T-cell (primary cell): ENCODE data around the gene ASB8. TPM values are rescaled to one million over a fixed set of nuclear protein-coding genes. Genes with fewer than 3 reads are reported as not detected.

Source experiments
- ATAC-seq, 4 experiments: fragments of 200-7000 bp in 3 of 4; fragments of 150-1000 bp in 1 of 4; cut with Tn5 transposase; replicated peaks in 1 of 4; 1 replicate in 3 of 4; 2 replicates in 1 of 4; pipeline ENCODE4 v1.10.0; 2021; ENCODE audit warnings: moderate library complexity in 3 of 4, mild to moderate bottlenecking in 2 of 4, moderate number of reproducible peaks in 1 of 4
- CTCF ChIA-PET, 2 donors: fragments of 300-600 bp; sonication (Branson Sonifier 250); formaldehyde crosslinking; loops; one replicate each; lab custom pipeline; 2022; ENCODE audit warnings: antibody characterized with exemption in 2 of 2; lab: Charles Lee
- POLR2A ChIA-PET, 2 donors: fragments of 300-600 bp; sonication (Branson Sonifier 250); formaldehyde crosslinking; loops; one replicate each; lab custom pipeline; 2022; ENCODE audit warnings: antibody characterized with exemption in 2 of 2; lab: Charles Lee
- DNase-seq, 35 experiments: peaks; one replicate each; pipeline versions ENCODE4 v3.0.0 to v3.0.0-alpha.2; 2013 to 2023
- H3K27ac ChIP-seq: one replicate; pipeline ENCODE4 v1.5.1; 2013; ENCODE audit warnings: low read length
- H3K27me3 ChIP-seq, 2 experiments: replicated peaks in 1 of 2; 1 replicate in 1 of 2; 2 replicates in 1 of 2; pipeline versions ENCODE4 v1.6.1 to v1.7.0; 2013; ENCODE audit warnings: low read length in 1 of 2, mixed read lengths in 1 of 2; ENCODE audit not compliant: control insufficient read depth in 2 of 2, insufficient read depth in 2 of 2; ENCODE audit errors: extremely low read depth in 1 of 2
- H3K36me3 ChIP-seq, 2 donors: 1 replicate in 1 of 2; 2 replicates in 1 of 2; pipeline versions ENCODE4 v1.6.1 to v1.7.0; 2013; ENCODE audit warnings: low read length in 1 of 2; ENCODE audit not compliant: control insufficient read depth in 2 of 2, insufficient read depth in 1 of 2; ENCODE audit errors: extremely low read depth in 1 of 2
- H3K4me1 ChIP-seq, 2 experiments: 1 replicate in 1 of 2; 2 replicates in 1 of 2; pipeline versions ENCODE4 v1.6.1 to v1.7.0; 2013; ENCODE audit warnings: low read length in 2 of 2, mixed read lengths in 1 of 2; ENCODE audit not compliant: insufficient read depth in 2 of 2, control insufficient read depth in 1 of 2; ENCODE audit errors: extremely low read depth in 1 of 2
- H3K4me3 ChIP-seq, 2 donors: 1 replicate in 1 of 2; 2 replicates in 1 of 2; pipeline versions ENCODE4 v1.5.1 to v1.7.0; 2013; ENCODE audit warnings: mild to moderate bottlenecking in 2 of 2, low read length in 1 of 2, moderate library complexity in 1 of 2; ENCODE audit not compliant: control insufficient read depth in 1 of 2; ENCODE audit errors: extremely low read depth in 1 of 2
- H3K9me3 ChIP-seq: 2 replicates; pipeline ENCODE4 v1.7.0; 2013
- H3K27ac Mint-ChIP-seq, 2 donors: one replicate each; pipeline ENCODE4 v1.8.0; 2020 to 2021; ENCODE audit warnings: mild to moderate bottlenecking in 2 of 2, mixed read lengths in 2 of 2
- H3K27me3 Mint-ChIP-seq, 2 donors: one replicate each; pipeline ENCODE4 v1.8.0; 2021 to 2022; ENCODE audit warnings: mixed read lengths in 2 of 2
- H3K36me3 Mint-ChIP-seq: one replicate; pipeline ENCODE4 v1.8.0; 2021; ENCODE audit warnings: mixed read lengths
- H3K4me1 Mint-ChIP-seq, 3 donors: one replicate each; pipeline ENCODE4 v1.8.0; 2020 to 2022; ENCODE audit warnings: mixed read lengths in 3 of 3, mild to moderate bottlenecking in 1 of 3
- H3K4me3 Mint-ChIP-seq, 3 donors: one replicate each; pipeline ENCODE4 v1.8.0; 2020 to 2022; ENCODE audit warnings: mild to moderate bottlenecking in 3 of 3, mixed read lengths in 3 of 3, moderate library complexity in 3 of 3
- H3K9me3 Mint-ChIP-seq, 3 donors: one replicate each; pipeline ENCODE4 v1.8.0; 2020 to 2022; ENCODE audit warnings: mixed read lengths in 3 of 3
- WGBS: methylation state at CpG from one replicate; pipeline ENCODE4 v1.1.5; 2013; ENCODE audit warnings: missing lambda C conversion rate; ENCODE audit not compliant: insufficient coverage; 5-methylcytosine and 5-hydroxymethylcytosine counted together
- total RNA-seq, 35 experiments: library from RNA in 6 of 35; stranded (reverse) in 6 of 35; fragments of 120-200 nt in 1 of 35; gene quantifications; one replicate each; pipeline versions ENCODE4 v1.2.1 to v1.2.4 and lab custom pipeline; 2013 to 2026

The ASB8 gene
- total RNA-seq, 5 donors from 2014 or later (not counting 1 experiment from before 2014, with no cell fraction given) = 50.0 to 59.7 (median 58.9) TPM

GRCh38 chr12:48185181-48185919, 28.0 kb upstream of the ASB8 start:
- DNase-seq (no peak), ATAC-seq (no peak)
- 95% methylated on average over 3 of the region's 10 CpGs for WGBS
- Histone ChIP-seq H3K4me1 (peaks cover 5 to 21% of the 10 kb centered on the region in 2 experiments), H3K27me3 (peaks cover 21 to 35% of the 10 kb centered on the region in 2 experiments), H3K27ac (no peak overlapping the region), H3K9me3 (no peaks in the 10 kb centered on the region), H3K36me3 (no peaks in the 10 kb centered on the region), H3K4me3 (no peak overlapping the region)
- H3K4me3 Mint-ChIP-seq = peak overlapping the region; percentile 77 to 93 (median 92)
- CTCF ChIA-PET = interaction anchor here (1.8 to 2.1 kb wide), 3 partner anchors 10 to 14 kb away, joined by 5 to 8 read pairs (median 7); no protein-coding TSS in a partner anchor
- POLR2A ChIA-PET = no interaction called here
- no peak overlapping the region for H3K27ac Mint-ChIP-seq
- H3K27me3 Mint-ChIP-seq = peaks cover 13 to 29% of the 10 kb centered on the region in 2 donors
- no peaks in the 10 kb centered on the region for H3K36me3 Mint-ChIP-seq
- H3K9me3 Mint-ChIP-seq = no peaks in the 10 kb centered on the region
- H3K4me1 Mint-ChIP-seq = peaks cover 15 to 16% (median 15%) of the 10 kb centered on the region in 3 donors

- H3K27ac Mint-ChIP-seq = no peak overlapping the region
These were observed 27.2 kb upstream of the ASB8 start for GRCh38 chr12:48184549-48184922.

GRCh38 chr12:48183876-48184548, 26.7 kb upstream of the ASB8 start:
- Mint-ChIP-seq H3K4me3 (peak overlapping the region; percentile 77 to 93 (median 92)), H3K27me3 (peaks cover 21 to 31% of the 10 kb centered on the region in 2 donors), H3K27ac (no peak overlapping the region), H3K36me3 (no peaks in the 10 kb centered on the region), H3K4me1 (peaks cover 15 to 16% (median 15%) of the 10 kb centered on the region in 3 donors), H3K9me3 (no peaks in the 10 kb centered on the region)
- peaks cover 5 to 21% of the 10 kb centered on the region in 2 experiments for H3K4me1 ChIP-seq
- DNase-seq (peak in 9 of 35 experiments; percentile 10 to 39 (median 20)), ATAC-seq (peak in 3 of 4 experiments; percentile 5 to 13 (median 12))
- H3K9me3 ChIP-seq = no peaks in the 10 kb centered on the region
- 8% methylated on average over 48 of the region's 61 CpGs for WGBS
- ChIA-PET POLR2A (interaction anchor here in 1 of 2 donors (0.6 kb wide), 1 partner anchor 1812 kb away, joined by 4 read pairs; no protein-coding TSS in a partner anchor), CTCF (interaction anchor here (0.6 to 1.8 kb wide), 6 partner anchors 10 to 103 kb away, joined by 3 to 5 read pairs (median 4); no protein-coding TSS in a partner anchor)
- peaks cover 21 to 32% of the 10 kb centered on the region in 2 experiments for H3K27me3 ChIP-seq
- peak overlapping the region; percentile 85 to 91 for H3K4me3 ChIP-seq
- no peak overlapping the region for H3K27ac ChIP-seq
- H3K36me3 ChIP-seq = no peaks in the 10 kb centered on the region

More at GRCh38 chr12:48184549-48184922, 27.2 kb upstream of the ASB8 start:
- peaks cover 15 to 16% (median 15%) of the 10 kb centered on the region in 3 donors for H3K4me1 Mint-ChIP-seq
- peaks cover 17 to 29% of the 10 kb centered on the region in 2 donors for H3K27me3 Mint-ChIP-seq
- no peak for ATAC-seq
- POLR2A ChIA-PET = no interaction called here
- 22% methylated on average over 13 of the region's 20 CpGs for WGBS
- peak overlapping the region; percentile 42 to 91 for H3K4me3 ChIP-seq
- H3K27ac ChIP-seq = no peak overlapping the region
- H3K27me3 ChIP-seq = peaks cover 21 to 32% of the 10 kb centered on the region in 2 experiments
- CTCF ChIA-PET = interaction anchor here (0.9 to 2.1 kb wide), 3 partner anchors 11 to 37 kb away, joined by 4 to 7 read pairs (median 5); no protein-coding TSS in a partner anchor
- peak overlapping the region; percentile 77 to 93 (median 92) for H3K4me3 Mint-ChIP-seq
- H3K36me3 Mint-ChIP-seq = no peaks in the 10 kb centered on the region
- no peaks in the 10 kb centered on the region for H3K36me3 ChIP-seq
- peaks cover 5 to 21% of the 10 kb centered on the region in 2 experiments for H3K4me1 ChIP-seq
- H3K9me3 ChIP-seq = no peaks in the 10 kb centered on the region
- H3K9me3 Mint-ChIP-seq = no peaks in the 10 kb centered on the region
- no peak for DNase-seq

GRCh38 chr12:48183091-48183875, 26.0 kb upstream of the ASB8 start, which contains the start of gene CCDC184:
TSS of gene CCDC184 (plus strand) at chr12:48183644. CDS start at chr12:48184123, 479 bp downstream.
- H3K4me1 Mint-ChIP-seq = peaks cover 15 to 16% (median 15%) of the 10 kb centered on the region in 3 donors
- DNase-seq (peak; percentile 59 to 89 (median 68)), ATAC-seq (peak; percentile 84 to 86 (median 86))
- ChIA-PET CTCF (interaction anchor here (0.5 to 1.5 kb wide), 17 partner anchors 11 to 971 kb away, joined by 3 to 13 read pairs (median 3); partner anchors contain the start of gene ASB8 (in 1 of the 2)), POLR2A (interaction anchor here (0.6 to 1.0 kb wide), 5 partner anchors 9 to 1811 kb away, joined by 3 to 13 read pairs (median 3); partner anchors contain the start of gene SENP1 (in 1 of the 2))
- under 1% methylated on average over 53 of the region's 61 CpGs for WGBS
- peaks cover 28 to 35% of the 10 kb centered on the region in 2 donors for H3K27me3 Mint-ChIP-seq
- H3K9me3 Mint-ChIP-seq = no peaks in the 10 kb centered on the region
- peak within 1 kb of the TSS; percentile 65 to 84 for H3K27ac Mint-ChIP-seq
- Histone ChIP-seq H3K4me3 (peak within 1 kb of the TSS; percentile 85 to 91), H3K27ac (peak within 1 kb of the TSS; percentile 70), H3K9me3 (no peaks in the 10 kb centered on the region), H3K27me3 (peaks cover 21 to 32% of the 10 kb centered on the region in 2 experiments), H3K36me3 (no peaks in the 10 kb centered on the region), H3K4me1 (peaks cover 5 to 21% of the 10 kb centered on the region in 2 experiments)
- peak within 1 kb of the TSS; percentile 92 to 93 (median 93) for H3K4me3 Mint-ChIP-seq
- H3K36me3 Mint-ChIP-seq = no peaks in the 10 kb centered on the region

- WGBS = 0% methylated on average over 1 of the region's 7 CpGs
- ATAC-seq = no peak
These were observed 25.3 kb upstream of the ASB8 start for GRCh38 chr12:48182631-48183030.

More at GRCh38 chr12:48182631-48183030, 25.3 kb upstream of the ASB8 start:
- H3K9me3 ChIP-seq = no peaks in the 10 kb centered on the region
- peaks cover 21 to 32% of the 10 kb centered on the region in 2 experiments for H3K27me3 ChIP-seq
- DNase-seq = peak in 1 of 35 experiments; percentile 31
- peaks cover 5 to 21% of the 10 kb centered on the region in 2 experiments for H3K4me1 ChIP-seq
- H3K27me3 Mint-ChIP-seq = peaks cover 28 to 37% of the 10 kb centered on the region in 2 donors
- H3K4me3 ChIP-seq = peak overlapping the region; percentile 85 to 91
- no peaks in the 10 kb centered on the region for H3K36me3 ChIP-seq
- peak overlapping the region in 1 of 2 donors; percentile 84 for H3K27ac Mint-ChIP-seq
- H3K27ac ChIP-seq = peak overlapping the region; percentile 70
- no peaks in the 10 kb centered on the region for H3K36me3 Mint-ChIP-seq
- peak overlapping the region; percentile 92 to 93 (median 93) for H3K4me3 Mint-ChIP-seq
- no peaks in the 10 kb centered on the region for H3K9me3 Mint-ChIP-seq
- POLR2A ChIA-PET = interaction anchor here (0.6 to 1.0 kb wide), 4 partner anchors 8 to 77 kb away, joined by 3 to 13 read pairs (median 3); partner anchors contain the start of gene SENP1 (in 1 of the 2)
- CTCF ChIA-PET = interaction anchor here (0.5 to 1.5 kb wide), 13 partner anchors 11 to 970 kb away, joined by 3 to 13 read pairs (median 3); partner anchors contain the start of gene ASB8 (in 1 of the 2)
- H3K4me1 Mint-ChIP-seq = peaks cover 15 to 16% (median 15%) of the 10 kb centered on the region in 3 donors
